ENCODE results near the gene GSDMA.

- TF ChIP-seq CTCF (IDR thresholded peaks at IDR 0.05): peak; percentile 82 to 94 (median 87)
- no peak for TF ChIP-seq POLR2A (IDR thresholded peaks at IDR 0.05)
- TF ChIP-seq POLR2AphosphoS5 (IDR thresholded peaks at IDR 0.05; ENCODE audit: insufficient read depth in 1 of 2, low read depth in 1 of 2): peak in 1 of 2 donors; percentile 65
Observed at GRCh38 chr17:40026816-40027613, 64.2 kb downstream of the GSDMA start.

Data from vagina (tissue), 2 donors.